ENCODE measurements around the gene UNK. TPM values are rescaled to one million over a fixed set of nuclear protein-coding genes. Genes with fewer than 3 reads are reported as not detected.

The UNK gene
- total and polyA plus RNA-seq, 2 donors (not counting 1 experiment from before 2014, with no cell fraction given): 35.5 to 70.3 TPM

DNA sequence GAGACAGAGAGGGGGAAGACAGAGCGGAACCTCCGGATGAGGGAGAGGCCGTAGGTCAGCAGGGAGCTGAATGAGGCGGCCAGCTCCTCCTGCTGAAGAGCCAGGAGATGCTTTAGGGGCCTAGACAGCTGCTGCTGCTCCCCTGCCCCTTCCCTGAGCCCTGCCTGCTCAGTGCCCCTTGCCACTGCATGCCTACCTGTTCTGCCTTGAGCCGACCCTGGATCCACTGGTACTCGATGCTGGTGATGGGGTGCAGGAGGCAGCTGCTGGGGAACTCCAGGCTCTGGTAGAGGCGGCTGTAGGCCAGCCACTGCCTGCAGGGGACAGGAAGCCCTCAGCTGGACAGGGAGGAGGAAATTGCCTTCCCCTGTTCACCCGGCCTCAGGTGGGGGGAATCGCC is 52.0 kb downstream of the UNK start:
- TF ChIP-seq, protein P1, sequence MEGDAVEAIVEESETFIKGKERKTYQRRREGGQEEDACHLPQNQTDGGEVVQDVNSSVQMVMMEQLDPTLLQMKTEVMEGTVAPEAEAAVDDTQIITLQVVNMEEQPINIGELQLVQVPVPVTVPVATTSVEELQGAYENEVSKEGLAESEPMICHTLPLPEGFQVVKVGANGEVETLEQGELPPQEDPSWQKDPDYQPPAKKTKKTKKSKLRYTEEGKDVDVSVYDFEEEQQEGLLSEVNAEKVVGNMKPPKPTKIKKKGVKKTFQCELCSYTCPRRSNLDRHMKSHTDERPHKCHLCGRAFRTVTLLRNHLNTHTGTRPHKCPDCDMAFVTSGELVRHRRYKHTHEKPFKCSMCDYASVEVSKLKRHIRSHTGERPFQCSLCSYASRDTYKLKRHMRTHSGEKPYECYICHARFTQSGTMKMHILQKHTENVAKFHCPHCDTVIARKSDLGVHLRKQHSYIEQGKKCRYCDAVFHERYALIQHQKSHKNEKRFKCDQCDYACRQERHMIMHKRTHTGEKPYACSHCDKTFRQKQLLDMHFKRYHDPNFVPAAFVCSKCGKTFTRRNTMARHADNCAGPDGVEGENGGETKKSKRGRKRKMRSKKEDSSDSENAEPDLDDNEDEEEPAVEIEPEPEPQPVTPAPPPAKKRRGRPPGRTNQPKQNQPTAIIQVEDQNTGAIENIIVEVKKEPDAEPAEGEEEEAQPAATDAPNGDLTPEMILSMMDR (IDR thresholded peaks at IDR 0.05): no peak
- TF ChIP-seq EZH2 (IDR thresholded peaks at IDR 0.05; ENCODE audit: borderline replicate concordance, insufficient read depth, low read depth, low read length, poor library complexity, severe bottlenecking): no peak
- no peaks in the 10 kb centered on the region for H3K9me3 Mint-ChIP-seq (ENCODE audit: insufficient read depth)
- 92% methylated on average over 9 of the region's 9 CpGs for WGBS (ENCODE audit: insufficient coverage)
- no peak overlapping the region for H2AFZ ChIP-seq (ENCODE audit: insufficient read depth, low read depth, low read length, poor library complexity, severe bottlenecking)
- DNase-seq (no peak), ATAC-seq (ENCODE audit: low read depth) (no peak)
- intact Hi-C loops (cut with micrococcal nuclease): no loop called here
- no peak overlapping the region for H3K4me3 ChIP-seq (ENCODE audit: control extremely low read depth in 1 of 5, extremely low read depth in 1 of 5, insufficient read depth in 1 of 5, low read depth in 2 of 5, low read length in 4 of 5)
- H3K79me2 ChIP-seq (ENCODE audit: control insufficient read depth, insufficient read depth, low read length): no peaks in the 10 kb centered on the region
- no peaks in the 10 kb centered on the region for H3K27me3 ChIP-seq (replicated peaks in 1 of 4; ENCODE audit: control extremely low read depth in 1 of 4, control insufficient read depth in 3 of 4, insufficient read depth in 4 of 4, low read length in 3 of 4)
- H3K9ac ChIP-seq (ENCODE audit: low read length): no peak overlapping the region
- peaks cover 0 to 55% of the 10 kb centered on the region in 2 experiments for H3K36me3 ChIP-seq (replicated peaks in 1 of 2; ENCODE audit: control extremely low read depth in 1 of 2, control insufficient read depth in 1 of 2, extremely low read depth in 1 of 2, insufficient read depth in 2 of 2, low read length in 1 of 2)
- H4K20me1 ChIP-seq (ENCODE audit: control insufficient read depth, insufficient read depth, low read length, poor library complexity, severe bottlenecking): no peaks in the 10 kb centered on the region
- no peak overlapping the region for H3K4me2 ChIP-seq (replicated peaks; ENCODE audit: low read depth, low read length, poor library complexity, severe bottlenecking)
- peaks cover 13% of the 10 kb centered on the region for H3K4me1 Mint-ChIP-seq
- CTCF ChIA-PET: interaction anchor here (1.4 to 3.4 kb wide), 2 partner anchors 10 to 75 kb away, joined by 4 to 11 read pairs; no protein-coding TSS in a partner anchor
- POLR2A ChIA-PET: interaction anchor here (0.6 kb wide), 1 partner anchor 38 kb away, joined by 5 read pairs; no protein-coding TSS in a partner anchor
- H3K9me3 ChIP-seq (ENCODE audit: control extremely low read depth in 1 of 3, control insufficient read depth in 2 of 3, insufficient read depth in 1 of 3, low read length in 2 of 3): no peaks in the 10 kb centered on the region
- H3K4me3 Mint-ChIP-seq: no peak overlapping the region
- H3K27me3 Mint-ChIP-seq: no peaks in the 10 kb centered on the region
- H3K27ac Mint-ChIP-seq: no peak overlapping the region
- peaks cover 4 to 5% of the 10 kb centered on the region in 2 donors for H3K4me1 ChIP-seq (ENCODE audit: control insufficient read depth in 2 of 2, insufficient read depth in 2 of 2, low read length in 2 of 2)
- no peak overlapping the region for H3K27ac ChIP-seq (ENCODE audit: low read length in 2 of 2)

DNA sequence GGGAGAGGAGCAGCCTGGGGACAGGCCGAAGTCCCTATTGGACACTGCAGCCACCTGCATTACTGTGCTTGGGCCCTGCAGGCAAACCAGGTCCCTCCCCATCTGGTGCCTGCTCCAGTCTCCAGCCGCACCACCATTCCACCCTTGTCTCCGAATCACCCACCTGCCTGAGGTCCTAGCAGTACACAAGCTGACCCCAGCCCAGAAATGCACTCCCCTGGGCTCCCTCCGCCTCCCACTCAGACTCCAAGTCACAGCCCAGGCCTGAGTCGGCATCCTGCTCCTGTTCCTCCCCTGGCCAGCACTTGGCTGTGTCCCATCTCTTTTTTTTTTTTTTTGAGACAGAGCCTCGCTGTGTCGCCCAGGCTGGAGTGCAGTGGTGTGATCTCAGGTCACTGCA is 53.3 kb downstream of the UNK start:
- no peak overlapping the region for H3K27ac Mint-ChIP-seq
- H3K4me3 ChIP-seq (ENCODE audit: control extremely low read depth in 1 of 5, extremely low read depth in 1 of 5, insufficient read depth in 1 of 5, low read depth in 2 of 5, low read length in 4 of 5): no peak overlapping the region
- ChIA-PET POLR2A (interaction anchor here (0.7 to 1.1 kb wide), 2 partner anchors 12 to 17 kb away, joined by 4 to 7 read pairs; partner anchors contain the start of gene WBP2), CTCF (interaction anchor here (0.7 to 3.4 kb wide), 3 partner anchors 11 to 739 kb away, joined by 3 to 11 read pairs (median 3); no protein-coding TSS in a partner anchor)
- H3K4me2 ChIP-seq (replicated peaks; ENCODE audit: low read depth, low read length, poor library complexity, severe bottlenecking): no peak overlapping the region
- DNase-seq (no peak), ATAC-seq (ENCODE audit: low read depth) (no peak)
- H2AFZ ChIP-seq (ENCODE audit: insufficient read depth, low read depth, low read length, poor library complexity, severe bottlenecking): no peak overlapping the region
- 84% methylated on average over 5 of the region's 7 CpGs for WGBS (ENCODE audit: insufficient coverage)
- no peaks in the 10 kb centered on the region for H3K9me3 ChIP-seq (ENCODE audit: control extremely low read depth in 1 of 3, control insufficient read depth in 2 of 3, insufficient read depth in 1 of 3, low read length in 2 of 3)
- H3K4me3 Mint-ChIP-seq: no peak overlapping the region
- peaks cover 3 to 8% of the 10 kb centered on the region in 2 donors for H3K4me1 ChIP-seq (ENCODE audit: control insufficient read depth in 2 of 2, insufficient read depth in 2 of 2, low read length in 2 of 2)
- H3K27me3 Mint-ChIP-seq: no peaks in the 10 kb centered on the region
- H3K79me2 ChIP-seq (ENCODE audit: control insufficient read depth, insufficient read depth, low read length): peaks cover 10% of the 10 kb centered on the region
- H3K27ac ChIP-seq (ENCODE audit: low read length in 2 of 2): no peak overlapping the region
- no peaks in the 10 kb centered on the region for H4K20me1 ChIP-seq (ENCODE audit: control insufficient read depth, insufficient read depth, low read length, poor library complexity, severe bottlenecking)
- H3K27me3 ChIP-seq (replicated peaks in 1 of 4; ENCODE audit: control extremely low read depth in 1 of 4, control insufficient read depth in 3 of 4, insufficient read depth in 4 of 4, low read length in 3 of 4): no peaks in the 10 kb centered on the region
- peaks cover 8% of the 10 kb centered on the region for H3K4me1 Mint-ChIP-seq
- intact Hi-C loops (cut with micrococcal nuclease): no loop called here
- H3K36me3 ChIP-seq (replicated peaks in 1 of 2; ENCODE audit: control extremely low read depth in 1 of 2, control insufficient read depth in 1 of 2, extremely low read depth in 1 of 2, insufficient read depth in 2 of 2, low read length in 1 of 2): peaks cover 0 to 58% of the 10 kb centered on the region in 2 experiments
- no peak overlapping the region for H3K9ac ChIP-seq (ENCODE audit: low read length)
- H3K9me3 Mint-ChIP-seq (ENCODE audit: insufficient read depth): no peaks in the 10 kb centered on the region
- TF ChIP-seq, protein P1 (IDR thresholded peaks at IDR 0.05): no peak
- TF ChIP-seq EZH2 (IDR thresholded peaks at IDR 0.05; ENCODE audit: borderline replicate concordance, insufficient read depth, low read depth, low read length, poor library complexity, severe bottlenecking): no peak

Measured in B cell (primary cell).